GM10266 (cell line): ENCODE measurements around the gene PLPP2.

Source experiments
- DNase-seq: peaks from one replicate; pipeline ENCODE4 v3.0.0; 2012; ENCODE audit errors: extremely low spot score
- CTCF ChIP-seq: IDR thresholded peaks from 2 replicates; pipeline ENCODE4 v1.5.1; 2012; ENCODE audit warnings: mild to moderate bottlenecking, low read depth; ENCODE audit not compliant: control insufficient read depth, insufficient read depth; ENCODE audit errors: missing control alignments

The PLPP2 gene

GRCh38 chr19:291006-291521 is at the start of gene PLPP2:
TSS of gene PLPP2 (minus strand) at chr19:291403. CDS start at chr19:291336, 67 bp downstream.
- DNase-seq: no peak
- TF ChIP-seq CTCF: no peak

DNA sequence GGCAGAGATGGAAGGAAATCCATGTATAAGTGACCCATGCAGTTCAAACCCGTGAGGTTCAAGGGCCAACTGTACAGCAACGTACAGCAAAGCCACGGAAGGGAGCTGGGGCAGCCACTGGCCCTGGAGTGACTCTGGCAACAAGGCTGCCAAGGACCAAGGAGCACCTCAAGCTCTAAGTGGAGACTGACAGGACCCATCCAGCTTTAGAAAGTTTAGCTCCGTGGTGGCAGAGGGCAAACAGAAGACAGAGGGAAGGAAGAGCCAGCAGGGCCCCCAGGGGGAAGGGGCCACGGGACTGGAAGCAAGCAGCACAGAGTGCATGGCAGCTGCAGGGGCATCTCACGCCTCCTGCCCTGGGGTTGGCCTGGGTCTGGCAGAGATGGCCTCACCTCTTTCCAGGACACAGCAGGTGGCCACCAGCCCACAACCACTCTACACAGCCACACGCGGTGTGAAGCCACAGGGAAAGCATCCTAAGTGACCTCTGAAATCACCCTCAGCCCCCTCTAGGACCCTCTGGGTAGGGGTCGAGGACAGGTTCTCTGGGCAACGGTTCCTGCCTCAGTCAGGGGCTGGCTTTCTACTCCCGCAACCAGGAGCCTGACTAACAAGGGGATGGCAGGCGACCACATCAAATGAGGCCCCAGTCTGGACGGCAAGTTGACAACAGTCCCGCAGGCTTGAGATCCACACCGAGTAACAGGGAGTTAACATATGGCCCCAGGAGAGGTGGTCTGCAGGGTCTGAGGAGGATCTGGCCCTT is 49.6 kb upstream of the PLPP2 start:
- no peak for TF ChIP-seq CTCF
- no peak for DNase-seq

- no peak for DNase-seq
- no peak for TF ChIP-seq CTCF
Measured at GRCh38 chr19:339262-339887, 48.2 kb upstream of the PLPP2 start.

DNA sequence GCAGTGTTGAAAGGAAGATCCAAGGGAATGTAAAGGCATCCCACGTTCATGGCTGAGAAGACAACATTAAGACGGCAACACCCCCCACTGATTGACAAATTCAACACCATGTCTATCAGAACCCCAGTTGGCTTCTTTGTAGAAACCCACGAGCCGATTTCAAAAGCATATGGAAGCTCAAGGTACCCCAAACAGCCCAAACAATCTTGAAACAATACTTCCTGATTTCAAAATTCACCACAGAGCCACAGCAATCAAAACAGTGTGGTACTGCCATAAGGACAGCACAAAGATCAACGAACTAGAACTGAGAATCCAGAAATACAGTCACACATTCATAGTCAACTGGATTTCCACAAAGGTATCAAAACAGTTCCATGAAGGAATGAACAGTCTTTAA is 47.2 kb upstream of the PLPP2 start:
- DNase-seq: no peak
- TF ChIP-seq CTCF: no peak

- no peak for DNase-seq
- TF ChIP-seq CTCF: no peak
Measured at GRCh38 chr19:336067-336614, 44.9 kb upstream of the PLPP2 start.

DNA sequence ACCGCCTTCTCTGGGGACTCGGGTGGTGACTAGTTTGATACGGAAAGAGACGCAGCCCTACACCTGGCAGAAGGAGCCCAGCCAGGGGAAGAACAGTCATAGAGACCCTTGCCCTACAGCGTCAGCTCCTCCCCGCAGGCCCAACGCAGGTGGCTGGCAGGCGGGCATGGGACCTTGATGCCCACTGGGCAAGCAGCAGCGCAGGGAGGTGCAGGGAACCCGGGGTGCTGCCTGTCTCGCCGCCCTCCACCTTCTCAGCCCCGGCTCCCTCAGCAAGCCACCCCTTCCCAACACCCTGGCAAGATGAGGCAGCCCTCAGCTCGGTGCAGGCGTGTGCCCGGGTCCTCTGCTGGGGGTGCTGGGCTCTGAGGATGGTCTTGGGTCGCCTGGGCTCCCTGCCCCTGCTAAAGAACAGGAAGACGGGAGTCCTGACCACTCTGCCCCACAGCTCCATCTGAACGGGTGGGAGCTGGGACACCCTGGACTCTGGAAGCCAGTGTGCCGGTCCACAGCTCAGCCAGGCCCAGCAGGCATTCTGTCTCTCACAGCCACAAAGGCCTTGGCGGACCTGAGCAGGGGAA is 44.4 kb upstream of the PLPP2 start:
- DNase-seq: no peak
- TF ChIP-seq CTCF: no peak

GRCh38 chr19:335072-335471 is 43.9 kb upstream of the PLPP2 start:
- DNase-seq: no peak
- no peak for TF ChIP-seq CTCF
